Neural cell (in vitro differentiated cells): ENCODE results near the gene KDM2A.

Experiments used
- CTCF ChIP-seq: fragments of 450-650 bp; IDR thresholded peaks from 2 replicates; pipeline ENCODE4 v1.5.1; 2014; ENCODE audit warnings: antibody characterized with exemption, mild to moderate bottlenecking, moderate library complexity; ENCODE audit not compliant: poor library complexity, severe bottlenecking
- EZH2 ChIP-seq: fragments of 200-600, 300-800 bp; shearing (Covaris generic), sonication (generic); IDR thresholded peaks from 2 replicates; pipeline ENCODE4 v1.6.1; 2014; ENCODE audit warnings: antibody characterized with exemption, low read length, borderline replicate concordance, mild to moderate bottlenecking; ENCODE audit not compliant: insufficient read depth, poor library complexity, severe bottlenecking
- POLR2AphosphoS5 ChIP-seq: IDR thresholded peaks from 2 replicates; pipeline ENCODE4 v1.6.1; 2012

- TF ChIP-seq POLR2AphosphoS5 (no peak), EZH2 (no peak), CTCF (no peak)
Measured at GRCh38 chr11:67153971-67154370, 34.9 kb downstream of the KDM2A start.
